H9 (cell line): ENCODE results near the gene ATF7IP2. TPM values are rescaled to one million over a fixed set of nuclear protein-coding genes. Genes with fewer than 3 reads are reported as not detected.

Experiments used
- DNase-seq: peaks from one replicate; pipeline ENCODE4 v3.0.0-alpha.2; 2017
- H2AFZ ChIP-seq: one replicate; pipeline ENCODE4 v1.6.1; 2013; ENCODE audit warnings: mild to moderate bottlenecking, low read length, control low read depth, moderate library complexity
- H2AK5ac ChIP-seq: 2 replicates; pipeline ENCODE4 v1.6.1; 2013; ENCODE audit warnings: low read length, control low read depth, mixed read lengths; ENCODE audit not compliant: insufficient read length
- H2BK120ac ChIP-seq: one replicate; pipeline ENCODE4 v1.6.1; 2013; ENCODE audit warnings: low read depth, mild to moderate bottlenecking, low read length, control low read depth, inconsistent platforms; ENCODE audit not compliant: poor library complexity, severe bottlenecking
- H2BK12ac ChIP-seq: 2 replicates; pipeline ENCODE4 v1.6.1; 2013; ENCODE audit warnings: low read length, control low read depth, mixed read lengths, low read depth; ENCODE audit not compliant: insufficient read length
- H2BK15ac ChIP-seq: 2 replicates; pipeline ENCODE4 v1.6.1; 2013; ENCODE audit warnings: low read depth, low read length, control low read depth
- H2BK20ac ChIP-seq: one replicate; pipeline ENCODE4 v1.6.1; 2013; ENCODE audit warnings: low read depth, mild to moderate bottlenecking, low read length, control low read depth, inconsistent platforms; ENCODE audit not compliant: poor library complexity, severe bottlenecking
- H2BK5ac ChIP-seq: 2 replicates; pipeline ENCODE4 v1.6.1; 2013; ENCODE audit warnings: low read length, control low read depth, mixed read lengths; ENCODE audit not compliant: insufficient read length
- H3K14ac ChIP-seq: 2 replicates; pipeline ENCODE4 v1.6.1; 2013; ENCODE audit warnings: low read length, control low read depth; ENCODE audit not compliant: insufficient read depth
- H3K18ac ChIP-seq: 2 replicates; pipeline ENCODE4 v1.6.1; 2013; ENCODE audit warnings: low read depth, mild to moderate bottlenecking, mixed read lengths, low read length, control low read depth; ENCODE audit not compliant: insufficient read length
- H3K23ac ChIP-seq: 2 replicates; pipeline ENCODE4 v1.6.1; 2013; ENCODE audit warnings: low read length, control low read depth, mixed read lengths, low read depth; ENCODE audit not compliant: insufficient read length
- H3K23me2 ChIP-seq: 2 replicates; pipeline ENCODE4 v1.6.1; 2013; ENCODE audit warnings: low read depth, mild to moderate bottlenecking, mixed read lengths, low read length, control low read depth; ENCODE audit not compliant: insufficient read length, poor library complexity, severe bottlenecking
- H3K27ac ChIP-seq: 2 replicates; pipeline ENCODE4 v1.5.1; 2013; ENCODE audit warnings: low read length, control low read depth, mixed read lengths, low read depth; ENCODE audit not compliant: insufficient read length
- H3K27me3 ChIP-seq: 2 replicates; pipeline ENCODE4 v1.6.1; 2013; ENCODE audit warnings: low read length, control low read depth, inconsistent platforms; ENCODE audit not compliant: insufficient read depth
- H3K4ac ChIP-seq: 2 replicates; pipeline ENCODE4 v1.6.1; 2013; ENCODE audit warnings: low read depth, mild to moderate bottlenecking, control low read depth, inconsistent platforms, low read length, moderate library complexity
- H3K4me1 ChIP-seq: 2 replicates; pipeline ENCODE4 v1.6.1; 2013; ENCODE audit warnings: low read length, control low read depth, inconsistent platforms; ENCODE audit not compliant: insufficient read depth
- H3K4me2 ChIP-seq: 2 replicates; pipeline ENCODE4 v1.6.1; 2013; ENCODE audit warnings: low read length, control low read depth, mixed read lengths; ENCODE audit not compliant: insufficient read length, insufficient read depth
- H3K56ac ChIP-seq: 2 replicates; pipeline ENCODE4 v1.6.1; 2013; ENCODE audit warnings: low read depth, mild to moderate bottlenecking, mixed read lengths, low read length, control low read depth; ENCODE audit not compliant: insufficient read length
- H3K79me1 ChIP-seq: 2 replicates; pipeline ENCODE4 v1.6.1; 2013; ENCODE audit warnings: low read depth, mild to moderate bottlenecking, moderate library complexity, low read length, control low read depth, inconsistent platforms; ENCODE audit not compliant: insufficient read depth, poor library complexity, severe bottlenecking
- H3K79me2 ChIP-seq: 2 replicates; pipeline ENCODE4 v1.6.1; 2013; ENCODE audit warnings: low read length, control low read depth, inconsistent platforms; ENCODE audit not compliant: insufficient read depth
- H3K9ac ChIP-seq: 2 replicates; pipeline ENCODE4 v1.6.1; 2013; ENCODE audit warnings: low read length, control low read depth, mixed read lengths; ENCODE audit not compliant: insufficient read length; ENCODE audit errors: extremely low read depth
- H3K9me3 ChIP-seq: one replicate; pipeline ENCODE4 v1.6.1; 2013; ENCODE audit warnings: low read depth, low read length, inconsistent platforms; ENCODE audit not compliant: control insufficient read depth
- H3T11ph ChIP-seq: one replicate; pipeline ENCODE4 v1.6.1; 2013; ENCODE audit warnings: mild to moderate bottlenecking, low read length, control low read depth, inconsistent platforms
- H4K20me1 ChIP-seq: one replicate; pipeline ENCODE4 v1.6.1; 2013; ENCODE audit not compliant: control insufficient read depth, insufficient read length, insufficient read depth
- H4K5ac ChIP-seq: 2 replicates; pipeline ENCODE4 v1.6.1; 2013; ENCODE audit warnings: low read depth, mild to moderate bottlenecking, mixed read lengths, low read length, control low read depth; ENCODE audit not compliant: insufficient read length
- H4K8ac ChIP-seq: replicated peaks from 2 replicates; pipeline ENCODE4 v1.6.1; 2013; ENCODE audit warnings: low read length, control low read depth, mixed read lengths, low read depth; ENCODE audit not compliant: insufficient read length
- H4K91ac ChIP-seq: 2 replicates; pipeline ENCODE4 v1.6.1; 2013; ENCODE audit warnings: low read depth, mild to moderate bottlenecking, moderate library complexity, mixed read lengths, low read length, control low read depth; ENCODE audit not compliant: insufficient read length
- H3K27ac Mint-ChIP-seq, 3 experiments: 2 replicates in 2 of 3; 3 replicates in 1 of 3; pipeline ENCODE4 v1.8.0; 2020 to 2021; ENCODE audit warnings: mixed read lengths in 3 of 3, mild to moderate bottlenecking in 1 of 3, moderate library complexity in 1 of 3
- H3K27me3 Mint-ChIP-seq: 2 replicates; pipeline ENCODE4 v1.8.0; 2021; ENCODE audit warnings: low read depth, mild to moderate bottlenecking, moderate library complexity, mixed read lengths
- H3K36me3 Mint-ChIP-seq, 3 experiments: 2 replicates in 2 of 3; 3 replicates in 1 of 3; pipeline ENCODE4 v1.8.0; 2020 to 2021; ENCODE audit warnings: low read depth in 3 of 3, mixed read lengths in 3 of 3; ENCODE audit not compliant: insufficient read depth in 1 of 3
- H3K4me1 Mint-ChIP-seq, 2 experiments: 2 replicates each; pipeline ENCODE4 v1.8.0; 2020; ENCODE audit warnings: mixed read lengths in 2 of 2
- H3K4me3 Mint-ChIP-seq, 2 experiments: 2 replicates in 1 of 2; 3 replicates in 1 of 2; pipeline ENCODE4 v1.8.0; 2020 to 2021; ENCODE audit warnings: mild to moderate bottlenecking in 2 of 2, mixed read lengths in 2 of 2, moderate library complexity in 1 of 2
- H3K9me3 Mint-ChIP-seq, 2 experiments: 2 replicates in 1 of 2; 3 replicates in 1 of 2; pipeline ENCODE4 v1.8.0; 2020; ENCODE audit warnings: mild to moderate bottlenecking in 2 of 2, mixed read lengths in 2 of 2, moderate library complexity in 1 of 2
- WGBS: extraction: QIAGEN DNeasy Blood & Tissue Kit; methylation state at CpG from one replicate; pipeline ENCODE4 v1.1.7; 2013; ENCODE audit warnings: missing lambda C conversion rate, low lambda C conversion rate, mixed read lengths; ENCODE audit not compliant: insufficient read length; ENCODE audit errors: extremely low coverage; 5-methylcytosine and 5-hydroxymethylcytosine counted together
- total RNA-seq: library from RNA; stranded (reverse); gene quantifications from 2 replicates; pipeline ENCODE4 v1.2.1, GENCODE V29; 2021
- TF ChIP-seq, protein P1 (sequence below): fragments of 200-600 bp; sonication (generic); conservative IDR thresholded peaks from 3 replicates; pipeline ENCODE4 v1.8.0; 2021; ENCODE audit warnings: antibody characterized with exemption, mild to moderate bottlenecking

The ATF7IP2 gene
- total RNA-seq, 1 experiment from 2014 or later, result 21.5 TPM

GRCh38 chr16:10387188-10387617 lies 1.3 kb downstream of the ATF7IP2 start:
- Histone ChIP-seq H3K14ac (no peak overlapping the region), H3K4me1 (peaks cover 2% of the 10 kb centered on the region; the same call in 1 of the 2 replicates), H4K8ac (no peak overlapping the region), H3K23ac (no peak overlapping the region), H3K4me2 (peak overlapping the region; percentile 65), H3K4ac (no peak overlapping the region), H4K91ac (no peak overlapping the region), H3K79me1 (peaks cover 4% of the 10 kb centered on the region), H2BK20ac (no peak overlapping the region), H3K18ac (no peak overlapping the region), H3K79me2 (peaks cover 11% of the 10 kb centered on the region; the same call in 1 of the 2 replicates), H3K9me3 (no peaks in the 10 kb centered on the region), H4K20me1 (no peaks in the 10 kb centered on the region), H3K56ac (no peak overlapping the region), H2AK5ac (no peak overlapping the region), H4K5ac (no peak overlapping the region), H2BK5ac (no peak overlapping the region), H2BK120ac (no peak overlapping the region), H3K27me3 (no peaks in the 10 kb centered on the region), H2BK15ac (no peak overlapping the region), H3K9ac (peak overlapping the region; percentile 9), H2BK12ac (no peak overlapping the region), H3K23me2 (peaks cover 7% of the 10 kb centered on the region), H3T11ph (no peak overlapping the region), H3K27ac (no peak overlapping the region), H2AFZ (no peak overlapping the region)
- Mint-ChIP-seq H3K9me3 (peaks cover 4% of the 10 kb centered on the region in 2 experiments; a peak in 3 of 5 replicates), H3K27ac (no peak overlapping the region), H3K27me3 (no peaks in the 10 kb centered on the region), H3K4me3 (peak overlapping the region; percentile 86 to 90), H3K36me3 (peaks cover 9 to 19% (median 19%) of the 10 kb centered on the region in 3 experiments), H3K4me1 (peaks cover 13 to 14% of the 10 kb centered on the region in 2 experiments)
- DNase-seq, result no peak
- WGBS, result no CpG with 5 or more reads among the region's 5 CpGs
- TF ChIP-seq, protein P1, sequence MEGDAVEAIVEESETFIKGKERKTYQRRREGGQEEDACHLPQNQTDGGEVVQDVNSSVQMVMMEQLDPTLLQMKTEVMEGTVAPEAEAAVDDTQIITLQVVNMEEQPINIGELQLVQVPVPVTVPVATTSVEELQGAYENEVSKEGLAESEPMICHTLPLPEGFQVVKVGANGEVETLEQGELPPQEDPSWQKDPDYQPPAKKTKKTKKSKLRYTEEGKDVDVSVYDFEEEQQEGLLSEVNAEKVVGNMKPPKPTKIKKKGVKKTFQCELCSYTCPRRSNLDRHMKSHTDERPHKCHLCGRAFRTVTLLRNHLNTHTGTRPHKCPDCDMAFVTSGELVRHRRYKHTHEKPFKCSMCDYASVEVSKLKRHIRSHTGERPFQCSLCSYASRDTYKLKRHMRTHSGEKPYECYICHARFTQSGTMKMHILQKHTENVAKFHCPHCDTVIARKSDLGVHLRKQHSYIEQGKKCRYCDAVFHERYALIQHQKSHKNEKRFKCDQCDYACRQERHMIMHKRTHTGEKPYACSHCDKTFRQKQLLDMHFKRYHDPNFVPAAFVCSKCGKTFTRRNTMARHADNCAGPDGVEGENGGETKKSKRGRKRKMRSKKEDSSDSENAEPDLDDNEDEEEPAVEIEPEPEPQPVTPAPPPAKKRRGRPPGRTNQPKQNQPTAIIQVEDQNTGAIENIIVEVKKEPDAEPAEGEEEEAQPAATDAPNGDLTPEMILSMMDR, result no peak
